GM12878 (cell line): ENCODE measurements around the gene KHDRBS2. TPM values are rescaled to one million over a fixed set of nuclear protein-coding genes. Genes with fewer than 3 reads are reported as not detected.

Source experiments
- ATAC-seq: fragments of 200-7000 bp; cut with Tn5 transposase; 3 replicates; pipeline ENCODE4 v1.9.1; 2020; ENCODE audit warnings: mild to moderate bottlenecking, moderate library complexity
- BruUV-seq: library from RNA; stranded (reverse); fragments of 400-500 nt; replicated peaks from 2 replicates; lab custom pipeline; 2021; lab: Mats Ljungman, UMichigan
- CTCF ChIA-PET: fragments of 300-600 bp; sonication (Branson Sonifier 250); formaldehyde crosslinking; extraction: SDS; loops from one replicate; lab custom pipeline; 2021; ENCODE audit warnings: inconsistent platforms; lab: Yijun Ruan, JAX
- POLR2A ChIA-PET: fragments of 350-600 bp; formaldehyde crosslinking; extraction: SDS; loops from one replicate; lab custom pipeline; 2021; ENCODE audit warnings: inconsistent platforms; lab: Charles Lee
- RAD21 ChIA-PET: fragments of 300-600 bp; sonication (Branson Sonifier 250); formaldehyde crosslinking; loops from one replicate; lab custom pipeline; 2023; ENCODE audit warnings: antibody characterized with exemption; ENCODE audit not compliant: unreplicated experiment; lab: Charles Lee
- SMC1A ChIA-PET: fragments of 300-600 bp; sonication (Branson Sonifier 250); formaldehyde crosslinking; loops from one replicate; lab custom pipeline; 2023; ENCODE audit not compliant: unreplicated experiment, uncharacterized antibody; lab: Charles Lee
- DNase-seq: peaks from one replicate; pipeline ENCODE4 v3.0.0-alpha.2; 2011; ENCODE audit warnings: low read depth, low spot score
- FAIRE-seq: peaks from 3 replicates; lab custom pipeline; 2011; peaks lifted over from hg19 to GRCh38; lab: Jason Lieb, UNC
- H2AFZ ChIP-seq: 2 replicates; pipeline ENCODE4 v1.6.0; 2011; ENCODE audit warnings: low read depth, low read length, control low read depth; ENCODE audit not compliant: control insufficient read depth
- H3K27ac ChIP-seq: 2 replicates; pipeline ENCODE4 v1.5.1; 2011; ENCODE audit warnings: control low read depth; ENCODE audit not compliant: control insufficient read depth, insufficient read depth
- H3K27me3 ChIP-seq, 2 experiments: replicated peaks in 1 of 2; 2 replicates each; pipeline versions ENCODE4 v1.6.0 to v1.6.1; 2011; ENCODE audit warnings: low read length in 1 of 2; ENCODE audit not compliant: control insufficient read depth in 2 of 2, insufficient read depth in 2 of 2
- H3K36me3 ChIP-seq, 2 experiments: 2 replicates each; pipeline ENCODE4 v1.5.1; 2011; ENCODE audit warnings: low read length in 1 of 2; ENCODE audit not compliant: control insufficient read depth in 2 of 2, insufficient read depth in 2 of 2
- H3K4me1 ChIP-seq: 2 replicates; pipeline ENCODE4 v1.6.1; 2011; ENCODE audit warnings: mild to moderate bottlenecking, low read length, moderate library complexity, mixed read lengths; ENCODE audit not compliant: control insufficient read depth, insufficient read depth
- H3K4me2 ChIP-seq: 2 replicates; pipeline ENCODE4 v1.6.0; 2011; ENCODE audit warnings: control low read depth; ENCODE audit not compliant: control insufficient read depth, insufficient read depth
- H3K4me3 ChIP-seq: fragments of 200-600 bp; sonication (generic); 2 replicates; pipeline ENCODE4 v1.5.1; 2016
- H3K79me2 ChIP-seq: 2 replicates; pipeline ENCODE4 v1.6.0; 2011; ENCODE audit warnings: low read length; ENCODE audit not compliant: control insufficient read depth, insufficient read depth
- H3K9ac ChIP-seq: 2 replicates; pipeline ENCODE4 v1.8.0; 2011; ENCODE audit warnings: low read length, control low read depth, mixed read lengths; ENCODE audit not compliant: control insufficient read depth, insufficient read depth
- H3K9me3 ChIP-seq: replicated peaks from 3 replicates; pipeline ENCODE4 v1.5.1; 2011; ENCODE audit warnings: mild to moderate bottlenecking, low read length; ENCODE audit not compliant: control insufficient read depth, insufficient read depth
- H4K20me1 ChIP-seq: 2 replicates; pipeline ENCODE4 v1.6.0; 2011; ENCODE audit not compliant: control insufficient read depth, insufficient read depth
- ATF2 ChIP-seq: IDR thresholded peaks from 2 replicates; pipeline ENCODE4 v1.6.1; 2012; ENCODE audit warnings: low read length, inconsistent platforms
- ATF3 ChIP-seq: IDR thresholded peaks from 2 replicates; pipeline ENCODE4 v1.6.1; 2011; ENCODE audit warnings: low read depth, mild to moderate bottlenecking, low read length, moderate library complexity, borderline replicate concordance; ENCODE audit errors: extremely low read depth
- CHD4 ChIP-seq: fragments of 200-600 bp; sonication (generic); IDR thresholded peaks from 2 replicates; pipeline ENCODE4 v1.6.1; 2016; ENCODE audit warnings: mild to moderate bottlenecking
- DPF2 ChIP-seq: fragments of 450-650 bp; IDR thresholded peaks from 2 replicates; pipeline ENCODE4 v1.6.1; 2017; ENCODE audit warnings: mild to moderate bottlenecking
- IRF5 ChIP-seq: fragments of 450-650 bp; IDR thresholded peaks from 2 replicates; pipeline ENCODE4 v1.6.1; 2017; ENCODE audit warnings: borderline replicate concordance
- KDM1A ChIP-seq: fragments of 200-600 bp; sonication (generic); IDR thresholded peaks from 2 replicates; pipeline ENCODE4 v1.6.1; 2016; ENCODE audit warnings: borderline replicate concordance
- KLF5 ChIP-seq: fragments of 450-650 bp; IDR thresholded peaks from 2 replicates; pipeline ENCODE4 v1.6.1; 2014; ENCODE audit warnings: mild to moderate bottlenecking; ENCODE audit not compliant: partially characterized antibody
- NBN ChIP-seq: fragments of 450-650 bp; IDR thresholded peaks from 2 replicates; pipeline ENCODE4 v1.6.1; 2016
- NR2C1 ChIP-seq: fragments of 450-650 bp; IDR thresholded peaks from 2 replicates; pipeline ENCODE4 v1.6.1; 2017; ENCODE audit warnings: antibody characterized with exemption, mild to moderate bottlenecking, moderate library complexity
- POLR2AphosphoS5 ChIP-seq: IDR thresholded peaks from 2 replicates; pipeline ENCODE4 v1.6.1; 2011; ENCODE audit warnings: mild to moderate bottlenecking, low read length, inconsistent platforms
- SKIL ChIP-seq: fragments of 450-650 bp; IDR thresholded peaks from 2 replicates; pipeline ENCODE4 v1.6.1; 2017; ENCODE audit warnings: mild to moderate bottlenecking, low read depth, inconsistent platforms; ENCODE audit not compliant: poor library complexity, severe bottlenecking
- SPI1 ChIP-seq: IDR thresholded peaks from 2 replicates; pipeline ENCODE4 v1.6.1; 2011; ENCODE audit warnings: low read depth, mild to moderate bottlenecking, low read length, moderate library complexity, borderline replicate concordance; ENCODE audit not compliant: insufficient read depth
- SUZ12 ChIP-seq: fragments of 200-600 bp; sonication (generic); IDR thresholded peaks from one replicate; pipeline ENCODE4 v1.6.1; 2018; ENCODE audit warnings: antibody characterized with exemption, mild to moderate bottlenecking; ENCODE audit not compliant: unreplicated experiment
- TCF3 ChIP-seq: IDR thresholded peaks from 2 replicates; pipeline ENCODE4 v1.6.1; 2012; ENCODE audit warnings: low read depth, mild to moderate bottlenecking, low read length, borderline replicate concordance; ENCODE audit not compliant: insufficient read depth
- ZNF384 ChIP-seq: IDR thresholded peaks from 2 replicates; pipeline ENCODE4 v1.6.1; 2012; ENCODE audit warnings: low read depth, mild to moderate bottlenecking, low read length, improper control_type of control experiment, borderline replicate concordance
- ZNF687 ChIP-seq: fragments of 450-650 bp; IDR thresholded peaks from 2 replicates; pipeline ENCODE4 v1.6.1; 2017; ENCODE audit warnings: mild to moderate bottlenecking, moderate library complexity
- ZSCAN29 ChIP-seq: fragments of 450-650 bp; IDR thresholded peaks from 2 replicates; pipeline ENCODE4 v1.6.1; 2017; ENCODE audit warnings: mild to moderate bottlenecking, moderate library complexity
- in situ Hi-C: fragments of 300-500 bp; cut with MboI; formaldehyde crosslinking; loops from 9 replicates; pipeline ENCODE4 v1.14.3; 2018; ENCODE audit warnings: mixed read lengths
- intact Hi-C: fragments of 100-400 bp; cut with micrococcal nuclease; formaldehyde crosslinking; loops from one replicate; pipeline ENCODE4 v1.14.2; 2022; ENCODE audit not compliant: unreplicated experiment
- polyA plus RNA-seq, 11 experiments: library from polyadenylated mRNA; depleted of rRNA in 4 of 11; unstranded in 6 of 11; stranded (reverse) in 5 of 11; fragments of >200 nt; fragmentation: Nextera tagmentation in 4 of 11; fragmentation: Illumina TruSeq in 1 of 11; extraction: Ambion mirVana in 4 of 11; extraction: Trizol in 1 of 11; gene quantifications; 1 replicate in 1 of 11; 2 replicates in 10 of 11; pipeline versions ENCODE4 v1.2.1 to v1.2.3, GENCODE V29; 2011 to 2016; ENCODE audit warnings: inconsistent platforms in 2 of 11, missing spikeins in 2 of 11, low read depth in 1 of 11
- total RNA-seq, 4 experiments: library from RNA; depleted of rRNA in 3 of 4; stranded (reverse); fragments of >200 nt in 3 of 4; fragmentation: Illumina TruSeq in 1 of 4; extraction: Trizol in 1 of 4; gene quantifications; 2 replicates each; pipeline versions ENCODE4 v1.2.1 to v1.2.3, GENCODE V29; 2013 to 2021

The KHDRBS2 gene
- total and polyA plus RNA-seq, 10 of the 15 experiments (the other 5 are each of a cell fraction or from before 2014, with no cell fraction given), result 0.11 to 0.56 TPM; not detected in 8

GRCh38 chr6:61953851-61954250, 332.2 kb downstream of the KHDRBS2 start:
- H3K4me2 ChIP-seq, result no peak overlapping the region
- in situ Hi-C loops, result no loop called here
- FAIRE-seq (no peak), ATAC-seq (no peak), DNase-seq (no peak)
- no peaks in the 10 kb centered on the region for H3K4me1 ChIP-seq
- no peaks in the 10 kb centered on the region for H3K36me3 ChIP-seq
- H2AFZ ChIP-seq, result no peak overlapping the region
- no peaks in the 10 kb centered on the region for H3K79me2 ChIP-seq
- H4K20me1 ChIP-seq, result no peaks in the 10 kb centered on the region
- no peak for TF ChIP-seq POLR2AphosphoS5
- TF ChIP-seq CHD4, result no peak
- TF ChIP-seq ATF2, result no peak
- no peak for TF ChIP-seq ATF3
- TF ChIP-seq SUZ12, result no peak
- TF ChIP-seq ZNF384, result no peak
- no peak for TF ChIP-seq KDM1A
- TF ChIP-seq IRF5, result no peak
- no peak for TF ChIP-seq KLF5
- TF ChIP-seq SPI1, result no peak
- no peak for TF ChIP-seq SKIL
- no peak for TF ChIP-seq NR2C1
- TF ChIP-seq ZSCAN29, result no peak
- no peak for TF ChIP-seq DPF2
- no peak for TF ChIP-seq ZNF687
- no peak for TF ChIP-seq TCF3
- TF ChIP-seq NBN, result no peak
- H3K4me3 ChIP-seq, result no peak overlapping the region
- BruUV-seq, result no TSS peak
- RAD21 ChIA-PET, result no interaction called here
- H3K9ac ChIP-seq, result no peak overlapping the region
- no peaks in the 10 kb centered on the region for H3K9me3 ChIP-seq
- no peak overlapping the region for H3K27ac ChIP-seq
- SMC1A ChIA-PET, result no interaction called here
- CTCF ChIA-PET, result no interaction called here
- intact Hi-C loops, result no loop called here
- no peaks in the 10 kb centered on the region for H3K27me3 ChIP-seq
- POLR2A ChIA-PET, result no interaction called here
